ENCODE data around the gene CAPZA2. TPM values are rescaled to one million over a fixed set of nuclear protein-coding genes. Genes with fewer than 3 reads are reported as not detected.

Gene CAPZA2
- total RNA-seq, 1 donor from 2014 or later = 210 TPM

- Histone ChIP-seq H3K4me1 (peaks cover 31% of the 10 kb centered on the region), H3K9ac (no peak overlapping the region), H2AFZ (replicated peaks) (no peak overlapping the region), H4K20me1 (ENCODE audit: low read depth) (no peaks in the 10 kb centered on the region), H3F3A (ENCODE audit: low read depth) (peaks cover 30% of the 10 kb centered on the region), H3K79me2 (ENCODE audit: low read depth) (peaks cover 39% of the 10 kb centered on the region), H3K4me2 (no peak overlapping the region), H3K4me3 (no peak overlapping the region), H3K27ac (no peak overlapping the region), H3K27me3 (no peaks in the 10 kb centered on the region), H3K9me3 (ENCODE audit: low read depth) (no peaks in the 10 kb centered on the region), H3K36me3 (peaks cover 26% of the 10 kb centered on the region)
- Mint-ChIP-seq H3K4me3 (no peak overlapping the region), H3K36me3 (peaks cover 31% of the 10 kb centered on the region), H3K27ac (no peak overlapping the region), H3K27me3 (ENCODE audit: insufficient read depth, low read depth) (no peaks in the 10 kb centered on the region), H3K4me1 (peaks cover 9% of the 10 kb centered on the region), H3K9me3 (no peaks in the 10 kb centered on the region)
- DNase-seq (ENCODE audit: low spot score) = no peak
- TF ChIP-seq, protein P1, sequence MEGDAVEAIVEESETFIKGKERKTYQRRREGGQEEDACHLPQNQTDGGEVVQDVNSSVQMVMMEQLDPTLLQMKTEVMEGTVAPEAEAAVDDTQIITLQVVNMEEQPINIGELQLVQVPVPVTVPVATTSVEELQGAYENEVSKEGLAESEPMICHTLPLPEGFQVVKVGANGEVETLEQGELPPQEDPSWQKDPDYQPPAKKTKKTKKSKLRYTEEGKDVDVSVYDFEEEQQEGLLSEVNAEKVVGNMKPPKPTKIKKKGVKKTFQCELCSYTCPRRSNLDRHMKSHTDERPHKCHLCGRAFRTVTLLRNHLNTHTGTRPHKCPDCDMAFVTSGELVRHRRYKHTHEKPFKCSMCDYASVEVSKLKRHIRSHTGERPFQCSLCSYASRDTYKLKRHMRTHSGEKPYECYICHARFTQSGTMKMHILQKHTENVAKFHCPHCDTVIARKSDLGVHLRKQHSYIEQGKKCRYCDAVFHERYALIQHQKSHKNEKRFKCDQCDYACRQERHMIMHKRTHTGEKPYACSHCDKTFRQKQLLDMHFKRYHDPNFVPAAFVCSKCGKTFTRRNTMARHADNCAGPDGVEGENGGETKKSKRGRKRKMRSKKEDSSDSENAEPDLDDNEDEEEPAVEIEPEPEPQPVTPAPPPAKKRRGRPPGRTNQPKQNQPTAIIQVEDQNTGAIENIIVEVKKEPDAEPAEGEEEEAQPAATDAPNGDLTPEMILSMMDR (IDR thresholded peaks at IDR 0.05) = no peak
- TF ChIP-seq EZH2 (IDR thresholded peaks at IDR 0.05) = no peak
- TF ChIP-seq EZH2phosphoT487 (IDR thresholded peaks at IDR 0.05) = no peak
These were observed 40.5 kb downstream of the CAPZA2 start for GRCh38 chr7:116902867-116903266.

DNA sequence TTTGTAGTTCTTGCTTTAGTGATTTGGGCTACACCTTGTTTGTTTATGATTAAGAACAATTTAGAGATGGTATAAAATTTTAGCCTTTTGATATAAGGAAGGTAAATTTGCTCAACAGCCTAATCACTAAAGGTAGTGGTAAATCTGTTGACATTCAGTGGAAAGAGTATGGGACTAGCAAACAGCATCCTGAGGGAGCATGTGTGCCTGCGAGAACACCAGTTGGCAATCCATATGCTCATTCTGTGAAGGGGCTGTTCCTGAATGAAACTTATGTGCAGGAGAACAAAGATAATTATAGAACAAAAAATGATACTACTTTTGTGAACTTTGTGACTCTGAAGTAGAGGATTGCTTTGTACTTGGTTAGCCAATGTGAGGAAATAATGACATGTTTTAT, 44.0 kb downstream of the CAPZA2 start:
- Histone ChIP-seq H2AFZ (replicated peaks) (no peak overlapping the region), H3K36me3 (peaks cover 5% of the 10 kb centered on the region), H3K9me3 (ENCODE audit: low read depth) (no peaks in the 10 kb centered on the region), H4K20me1 (ENCODE audit: low read depth) (no peaks in the 10 kb centered on the region), H3K27me3 (no peaks in the 10 kb centered on the region), H3K4me1 (peaks cover 31% of the 10 kb centered on the region), H3F3A (ENCODE audit: low read depth) (peaks cover 30% of the 10 kb centered on the region), H3K27ac (no peak overlapping the region), H3K4me3 (no peak overlapping the region), H3K9ac (no peak overlapping the region), H3K79me2 (ENCODE audit: low read depth) (peaks cover 35% of the 10 kb centered on the region), H3K4me2 (peak overlapping the region; percentile 61)
- Mint-ChIP-seq H3K36me3 (peaks cover 33% of the 10 kb centered on the region), H3K27me3 (ENCODE audit: insufficient read depth, low read depth) (no peaks in the 10 kb centered on the region), H3K9me3 (peaks cover 1% of the 10 kb centered on the region), H3K27ac (no peak overlapping the region), H3K4me3 (no peak overlapping the region), H3K4me1 (peaks cover 9% of the 10 kb centered on the region)
- DNase-seq (ENCODE audit: low spot score) = no peak
- no peak for TF ChIP-seq EZH2 (IDR thresholded peaks at IDR 0.05)
- TF ChIP-seq, protein P1 (IDR thresholded peaks at IDR 0.05) = no peak
- TF ChIP-seq EZH2phosphoT487 (IDR thresholded peaks at IDR 0.05) = no peak

- Histone ChIP-seq H3K79me2 (ENCODE audit: low read depth) (peaks cover 25% of the 10 kb centered on the region), H2AFZ (replicated peaks) (no peak overlapping the region), H4K20me1 (ENCODE audit: low read depth) (no peaks in the 10 kb centered on the region), H3K27me3 (no peaks in the 10 kb centered on the region), H3F3A (ENCODE audit: low read depth) (peaks cover 4% of the 10 kb centered on the region), H3K27ac (no peak overlapping the region), H3K4me3 (no peak overlapping the region), H3K36me3 (peaks cover 23% of the 10 kb centered on the region), H3K9me3 (ENCODE audit: low read depth) (no peaks in the 10 kb centered on the region), H3K9ac (no peak overlapping the region), H3K4me2 (no peak overlapping the region), H3K4me1 (peaks cover 11% of the 10 kb centered on the region)
- Mint-ChIP-seq H3K4me1 (peaks cover 3% of the 10 kb centered on the region), H3K27me3 (ENCODE audit: insufficient read depth, low read depth) (no peaks in the 10 kb centered on the region), H3K36me3 (peaks cover 54% of the 10 kb centered on the region), H3K9me3 (peaks cover 3% of the 10 kb centered on the region), H3K4me3 (no peak overlapping the region), H3K27ac (no peak overlapping the region)
- no peak for DNase-seq (ENCODE audit: low spot score)
- TF ChIP-seq EZH2 (IDR thresholded peaks at IDR 0.05) = no peak
- TF ChIP-seq, protein P1 (IDR thresholded peaks at IDR 0.05) = no peak
- TF ChIP-seq EZH2phosphoT487 (IDR thresholded peaks at IDR 0.05) = no peak
These were observed 48.0 kb downstream of the CAPZA2 start for GRCh38 chr7:116910383-116910782.
